HepG2 (cell line): ENCODE results near the gene CIBAR2. TPM values are rescaled to one million over a fixed set of nuclear protein-coding genes. Genes with fewer than 3 reads are reported as not detected.
A peak's percentile ranks its signal among the peaks of the same experiment; 100 is the strongest.

Source experiments
- BRCA1 ChIP-seq: sonication (generic); formaldehyde crosslinking; IDR thresholded peaks from 2 replicates; pipeline ENCODE4 v1.4.0; 2020; ENCODE audit warnings: missing genetic modification reagents
- CBX2 ChIP-seq, 2 experiments: fragments of 200-600 bp in 1 of 2; sonication (generic); formaldehyde crosslinking in 1 of 2; IDR thresholded peaks; 2 replicates each; pipeline versions ENCODE4 v1.7.0 to v1.8.1; 2018 to 2022; ENCODE audit warnings: low read depth in 2 of 2, low read length in 1 of 2, mild to moderate bottlenecking in 1 of 2, missing genetic modification reagents in 1 of 2
- FIP1L1 ChIP-seq: fragments of 200-400 bp; formaldehyde crosslinking; IDR thresholded peaks from 2 replicates; pipeline ENCODE4 v1.6.1; 2018; ENCODE audit warnings: low read depth, mild to moderate bottlenecking, low read length, moderate library complexity, borderline replicate concordance; ENCODE audit not compliant: insufficient read depth
- GATAD2A ChIP-seq: IDR thresholded peaks from 2 replicates; pipeline ENCODE4 v1.6.1; 2016
- GFI1 ChIP-seq: sonication (generic); formaldehyde crosslinking; IDR thresholded peaks from 2 replicates; pipeline ENCODE4 v1.5.0; 2020; ENCODE audit warnings: missing genetic modification reagents, mild to moderate bottlenecking, borderline replicate concordance
- ONECUT2 ChIP-seq: sonication (generic); formaldehyde crosslinking; IDR thresholded peaks from 2 replicates; pipeline ENCODE4 v1.4.0; 2020; ENCODE audit warnings: missing genetic modification reagents
- UBTF ChIP-seq: sonication (generic); formaldehyde crosslinking; IDR thresholded peaks from 2 replicates; pipeline ENCODE4 v1.4.0; 2020; ENCODE audit warnings: mild to moderate bottlenecking, missing genetic modification reagents
- ZNF230 ChIP-seq: sonication (generic); formaldehyde crosslinking; IDR thresholded peaks from 2 replicates; pipeline ENCODE4 v1.4.0; 2020; ENCODE audit warnings: mild to moderate bottlenecking, missing genetic modification reagents
- ZNF331 ChIP-seq: sonication (generic); formaldehyde crosslinking; IDR thresholded peaks from 2 replicates; pipeline ENCODE4 v1.4.0; 2020; ENCODE audit warnings: missing genetic modification reagents
- ZNF382 ChIP-seq: sonication (generic); formaldehyde crosslinking; IDR thresholded peaks from 2 replicates; pipeline ENCODE4 v1.5.0; 2020; ENCODE audit warnings: missing genetic modification reagents, mild to moderate bottlenecking, borderline replicate concordance
- ZNF790 ChIP-seq: sonication (generic); formaldehyde crosslinking; IDR thresholded peaks from 2 replicates; pipeline ENCODE4 v1.8.0; 2022; ENCODE audit warnings: missing genetic modification reagents, mild to moderate bottlenecking, borderline replicate concordance
- ZUFSP ChIP-seq: sonication (generic); formaldehyde crosslinking; IDR thresholded peaks from 2 replicates; pipeline ENCODE4 v1.9.0; 2021; ENCODE audit warnings: missing genetic modification reagents, mild to moderate bottlenecking, borderline replicate concordance
- ZXDC ChIP-seq: sonication (generic); formaldehyde crosslinking; IDR thresholded peaks from 2 replicates; pipeline ENCODE4 v1.5.0; 2020; ENCODE audit warnings: mild to moderate bottlenecking, missing genetic modification reagents
- polyA plus RNA-seq, 8 experiments: library from polyadenylated mRNA; depleted of rRNA in 3 of 8; stranded (reverse) in 7 of 8; unstranded in 1 of 8; fragments of >200 nt; fragmentation: Illumina TruSeq in 4 of 8; extraction: Trizol in 4 of 8; gene quantifications; 2 replicates each; pipeline versions ENCODE4 v1.2.1 to v1.2.3, GENCODE V29; 2011 to 2016; ENCODE audit warnings: low read depth in 4 of 8, missing spikeins in 1 of 8, mixed read lengths in 1 of 8; ENCODE audit not compliant: insufficient read depth in 1 of 8
- total RNA-seq, 5 experiments: library from RNA; depleted of rRNA; stranded (reverse); fragments of >200 nt; fragmentation: Illumina TruSeq; extraction: Trizol; gene quantifications; 2 replicates each; pipeline ENCODE4 v1.2.3, GENCODE V29; 2016; ENCODE audit warnings: low read depth in 1 of 5
- TF ChIP-seq, protein P1 (sequence below), 2 experiments: sonication (generic) in 1 of 2; formaldehyde crosslinking in 1 of 2; IDR thresholded peaks; 2 replicates each; pipeline versions ENCODE4 v1.4.0 to v1.6.1; 2016 to 2020; ENCODE audit warnings: borderline replicate concordance in 1 of 2, low read depth in 1 of 2, mild to moderate bottlenecking in 1 of 2, missing genetic modification reagents in 1 of 2
- TF ChIP-seq, protein P2 (sequence below): sonication (generic); formaldehyde crosslinking; IDR thresholded peaks from 2 replicates; pipeline ENCODE4 v1.8.0; 2023; ENCODE audit warnings: mild to moderate bottlenecking, missing genetic modification reagents

Gene CIBAR2
- total and polyA plus RNA-seq, 2 of the 13 experiments (the other 11 are each of a cell fraction or from before 2014, with no cell fraction given), result not detected

GRCh38 chr16:85055493-85056210 is 56.6 kb downstream of the CIBAR2 start (continued):
- TF ChIP-seq, protein P1, sequence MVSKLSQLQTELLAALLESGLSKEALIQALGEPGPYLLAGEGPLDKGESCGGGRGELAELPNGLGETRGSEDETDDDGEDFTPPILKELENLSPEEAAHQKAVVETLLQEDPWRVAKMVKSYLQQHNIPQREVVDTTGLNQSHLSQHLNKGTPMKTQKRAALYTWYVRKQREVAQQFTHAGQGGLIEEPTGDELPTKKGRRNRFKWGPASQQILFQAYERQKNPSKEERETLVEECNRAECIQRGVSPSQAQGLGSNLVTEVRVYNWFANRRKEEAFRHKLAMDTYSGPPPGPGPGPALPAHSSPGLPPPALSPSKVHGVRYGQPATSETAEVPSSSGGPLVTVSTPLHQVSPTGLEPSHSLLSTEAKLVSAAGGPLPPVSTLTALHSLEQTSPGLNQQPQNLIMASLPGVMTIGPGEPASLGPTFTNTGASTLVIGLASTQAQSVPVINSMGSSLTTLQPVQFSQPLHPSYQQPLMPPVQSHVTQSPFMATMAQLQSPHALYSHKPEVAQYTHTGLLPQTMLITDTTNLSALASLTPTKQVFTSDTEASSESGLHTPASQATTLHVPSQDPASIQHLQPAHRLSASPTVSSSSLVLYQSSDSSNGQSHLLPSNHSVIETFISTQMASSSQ (IDR thresholded peaks at IDR 0.05; ENCODE audit: low read depth), result no peak
- TF ChIP-seq, protein P1 (CRISPR knock-in tag; IDR thresholded peaks at IDR 0.05; ENCODE audit: borderline replicate concordance), result 0 out of 2 replicates have a peak, but pooled peaks have one; percentile 23
- TF ChIP-seq ZXDC (CRISPR knock-in tag) (no peak; the same call in 1 of the 2 replicates), FIP1L1 (no peak), UBTF (peak; percentile 60; the same call in 1 of the 2 replicates), BRCA1 (0 out of 2 replicates have a peak, but pooled peaks have one; percentile 87), ZNF331 (CRISPR knock-in tag) (no peak; the same call in 1 of the 2 replicates), ZUFSP (no peak), ZNF230 (CRISPR knock-in tag) (peak; percentile 96), CBX2 (IDR thresholded peaks at IDR 0.05; ENCODE audit: low read depth, low read length) (no peak), CBX2 (CRISPR knock-in tag; IDR thresholded peaks at IDR 0.05; ENCODE audit: low read depth) (no peak; the same call in 1 of the 2 replicates), ZNF790 (CRISPR knock-in tag) (peak; percentile 91; the same call in 1 of the 2 replicates), GFI1 (CRISPR knock-in tag) (no peak; the same call in 1 of the 2 replicates), ZNF382 (CRISPR knock-in tag) (no peak), ONECUT2 (CRISPR knock-in tag) (no peak), GATAD2A (CRISPR knock-in tag) (no peak)
- TF ChIP-seq, protein P2, sequence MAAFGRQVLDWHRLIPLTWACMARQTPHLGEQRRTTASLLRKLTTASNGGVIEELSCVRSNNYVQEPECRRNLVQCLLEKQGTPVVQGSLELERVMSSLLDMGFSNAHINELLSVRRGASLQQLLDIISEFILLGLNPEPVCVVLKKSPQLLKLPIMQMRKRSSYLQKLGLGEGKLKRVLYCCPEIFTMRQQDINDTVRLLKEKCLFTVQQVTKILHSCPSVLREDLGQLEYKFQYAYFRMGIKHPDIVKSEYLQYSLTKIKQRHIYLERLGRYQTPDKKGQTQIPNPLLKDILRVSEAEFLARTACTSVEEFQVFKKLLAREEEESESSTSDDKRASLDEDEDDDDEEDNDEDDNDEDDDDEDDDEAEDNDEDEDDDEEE, result peak; percentile 86
